IMR-90 (cell line): ENCODE results near the gene MYO1H. TPM values are rescaled to one million over a fixed set of nuclear protein-coding genes. Genes with fewer than 3 reads are reported as not detected.

Source experiments
- ATAC-seq: fragments of 200-7000 bp; cut with Tn5 transposase; 2 replicates; pipeline ENCODE4 v1.9.1; 2020; ENCODE audit warnings: low read depth, mild to moderate bottlenecking, moderate library complexity
- BruUV-seq: library from RNA; stranded (reverse); fragments of 400-500 nt; replicated peaks from 2 replicates; lab custom pipeline; 2021; lab: Mats Ljungman, UMichigan
- CTCF ChIA-PET: fragments of 300-600 bp; formaldehyde crosslinking; extraction: SDS; loops from one replicate; lab custom pipeline; 2021; ENCODE audit warnings: antibody characterized with exemption; lab: Yijun Ruan, JAX
- POLR2A ChIA-PET: fragments of 300-600 bp; sonication (Branson Sonifier 250); formaldehyde crosslinking; loops from one replicate; lab custom pipeline; 2022; ENCODE audit warnings: antibody characterized with exemption; ENCODE audit not compliant: unreplicated experiment; lab: Charles Lee
- DNase-seq: peaks from one replicate; pipeline ENCODE4 v3.0.0; 2013
- H2AFZ ChIP-seq: replicated peaks from 2 replicates; pipeline ENCODE3; 2013; ENCODE audit warnings: low read length, mild to moderate bottlenecking; ENCODE audit not compliant: poor library complexity
- H2AK5ac ChIP-seq: 2 replicates; pipeline ENCODE4 v1.6.1; 2013; ENCODE audit warnings: low read depth, low read length, inconsistent platforms
- H2AK9ac ChIP-seq: replicated peaks from 2 replicates; pipeline ENCODE3; 2013; ENCODE audit warnings: mild to moderate bottlenecking, low read depth, low read length, moderate library complexity; ENCODE audit not compliant: poor library complexity
- H2BK120ac ChIP-seq: 2 replicates; pipeline ENCODE4 v1.6.1; 2013; ENCODE audit warnings: low read depth, low read length, inconsistent platforms
- H2BK15ac ChIP-seq: 3 replicates; pipeline ENCODE4 v1.6.1; 2013; ENCODE audit warnings: low read depth, low read length, inconsistent platforms
- H2BK20ac ChIP-seq: 2 replicates; pipeline ENCODE4 v1.6.1; 2013; ENCODE audit warnings: low read depth, mild to moderate bottlenecking, inconsistent platforms, low read length, moderate library complexity
- H2BK5ac ChIP-seq: 2 replicates; pipeline ENCODE4 v1.6.1; 2013; ENCODE audit warnings: mild to moderate bottlenecking, low read depth, low read length, inconsistent platforms; ENCODE audit not compliant: poor library complexity, severe bottlenecking
- H3K14ac ChIP-seq: replicated peaks from 2 replicates; pipeline ENCODE4 v1.6.1; 2013; ENCODE audit warnings: low read depth, low read length, inconsistent platforms
- H3K18ac ChIP-seq: 2 replicates; pipeline ENCODE4 v1.6.1; 2013; ENCODE audit warnings: low read depth, low read length, control low read depth
- H3K23ac ChIP-seq: 2 replicates; pipeline ENCODE4 v1.6.1; 2013; ENCODE audit warnings: low read depth, low read length, inconsistent platforms
- H3K27ac ChIP-seq: 2 replicates; pipeline ENCODE4 v1.5.1; 2013; ENCODE audit warnings: mild to moderate bottlenecking, control low read depth, low read length; ENCODE audit not compliant: insufficient read depth
- H3K27me3 ChIP-seq: 2 replicates; pipeline ENCODE4 v1.6.1; 2013; ENCODE audit warnings: low read length; ENCODE audit not compliant: control insufficient read depth, insufficient read depth
- H3K36me3 ChIP-seq: 2 replicates; pipeline ENCODE4 v1.6.1; 2013; ENCODE audit warnings: low read length, mixed read lengths; ENCODE audit not compliant: control insufficient read depth, insufficient read depth
- H3K4ac ChIP-seq: 2 replicates; pipeline ENCODE4 v1.6.1; 2013; ENCODE audit warnings: low read depth, low read length, inconsistent platforms
- H3K4me1 ChIP-seq: 2 replicates; pipeline ENCODE4 v1.6.1; 2013; ENCODE audit warnings: low read length, mixed read lengths; ENCODE audit not compliant: control insufficient read depth, insufficient read depth
- H3K4me2 ChIP-seq: 2 replicates; pipeline ENCODE4 v1.6.1; 2013; ENCODE audit warnings: low read depth, mild to moderate bottlenecking, control low read depth, low read length, moderate library complexity
- H3K4me3 ChIP-seq: 2 replicates; pipeline ENCODE4 v1.5.1; 2013; ENCODE audit warnings: low read depth, mild to moderate bottlenecking, control low read depth, low read length, moderate library complexity; ENCODE audit not compliant: insufficient read depth
- H3K56ac ChIP-seq: 2 replicates; pipeline ENCODE4 v1.6.1; 2013; ENCODE audit warnings: low read length, inconsistent platforms; ENCODE audit not compliant: insufficient read depth; ENCODE audit errors: extremely low read depth
- H3K79me1 ChIP-seq, 2 experiments: 2 replicates each; pipeline ENCODE4 v1.6.1; 2013; ENCODE audit warnings: low read length in 2 of 2, inconsistent platforms in 1 of 2, low read depth in 1 of 2
- H3K9ac ChIP-seq: 2 replicates; pipeline ENCODE4 v1.6.1; 2013; ENCODE audit warnings: low read depth, low read length, control low read depth
- H3K9me1 ChIP-seq: 2 replicates; pipeline ENCODE4 v1.6.1; 2013; ENCODE audit warnings: low read length, inconsistent platforms; ENCODE audit not compliant: insufficient read depth
- H3K9me3 ChIP-seq: 2 replicates; pipeline ENCODE4 v1.6.1; 2013; ENCODE audit warnings: low read length; ENCODE audit not compliant: control insufficient read depth, insufficient read depth
- H4K20me1 ChIP-seq: 2 replicates; pipeline ENCODE4 v1.6.1; 2013; ENCODE audit warnings: low read length, inconsistent platforms; ENCODE audit not compliant: insufficient read depth
- H4K5ac ChIP-seq: 2 replicates; pipeline ENCODE4 v1.6.1; 2013; ENCODE audit warnings: mild to moderate bottlenecking, low read depth, low read length, control low read depth
- H4K8ac ChIP-seq, 2 experiments: 2 replicates each; pipeline ENCODE4 v1.6.1; 2013; ENCODE audit warnings: low read depth in 2 of 2, low read length in 2 of 2, control low read depth in 1 of 2, inconsistent platforms in 1 of 2
- H4K91ac ChIP-seq: 2 replicates; pipeline ENCODE4 v1.6.1; 2013; ENCODE audit warnings: low read depth, low read length, inconsistent platforms; ENCODE audit not compliant: insufficient read depth
- RCOR1 ChIP-seq: IDR thresholded peaks from 2 replicates; pipeline ENCODE4 v1.6.1; 2012; ENCODE audit warnings: mild to moderate bottlenecking, low read length, improper control_type of control experiment; ENCODE audit not compliant: insufficient replicate concordance
- WGBS, 2 experiments: methylation state at CpG; one replicate each; pipeline versions ENCODE4 v1.1.5 to v1.1.7; 2013; ENCODE audit warnings: missing lambda C conversion rate in 2 of 2; ENCODE audit not compliant: insufficient read length in 1 of 2; ENCODE audit errors: extremely low coverage in 2 of 2; 5-methylcytosine and 5-hydroxymethylcytosine counted together
- dilution Hi-C: fragments of 300-500 bp; cut with HindIII; formaldehyde crosslinking; loops from one replicate; pipeline ENCODE4 v1.14.3; 2018; ENCODE audit warnings: low sequenced_read_pairs; ENCODE audit not compliant: unreplicated experiment
- in situ Hi-C: fragments of 300-500 bp; cut with MboI; formaldehyde crosslinking; loops from 3 replicates; pipeline ENCODE4 v1.14.3; 2019; ENCODE audit warnings: low sequenced_read_pairs, inconsistent platforms, mixed read lengths
- intact Hi-C: fragments of 100-400 bp; cut with micrococcal nuclease; formaldehyde crosslinking; loops from 2 replicates; pipeline ENCODE4 v1.10.0; 2022
- polyA plus RNA-seq, 3 experiments: library from polyadenylated mRNA; depleted of rRNA; stranded (reverse); fragments of >200 nt; gene quantifications; 2 replicates each; pipeline ENCODE4 v1.2.3, GENCODE V29; 2012; ENCODE audit warnings: low replicate concordance in 1 of 3
- total RNA-seq: library from RNA; depleted of rRNA; stranded (reverse); fragments of >200 nt; gene quantifications from 2 replicates; pipeline ENCODE4 v1.2.3, GENCODE V29; 2012
- TF ChIP-seq, protein P1 (sequence below): fragments of 150-350 bp; IDR thresholded peaks from 2 replicates; pipeline ENCODE4 v1.6.1; 2016; ENCODE audit warnings: low read depth, mild to moderate bottlenecking, low read length, moderate library complexity, borderline replicate concordance

The MYO1H gene
- total and polyA plus RNA-seq, 2 of the 4 experiments (the other 2 are of a cell fraction) = not detected

DNA sequence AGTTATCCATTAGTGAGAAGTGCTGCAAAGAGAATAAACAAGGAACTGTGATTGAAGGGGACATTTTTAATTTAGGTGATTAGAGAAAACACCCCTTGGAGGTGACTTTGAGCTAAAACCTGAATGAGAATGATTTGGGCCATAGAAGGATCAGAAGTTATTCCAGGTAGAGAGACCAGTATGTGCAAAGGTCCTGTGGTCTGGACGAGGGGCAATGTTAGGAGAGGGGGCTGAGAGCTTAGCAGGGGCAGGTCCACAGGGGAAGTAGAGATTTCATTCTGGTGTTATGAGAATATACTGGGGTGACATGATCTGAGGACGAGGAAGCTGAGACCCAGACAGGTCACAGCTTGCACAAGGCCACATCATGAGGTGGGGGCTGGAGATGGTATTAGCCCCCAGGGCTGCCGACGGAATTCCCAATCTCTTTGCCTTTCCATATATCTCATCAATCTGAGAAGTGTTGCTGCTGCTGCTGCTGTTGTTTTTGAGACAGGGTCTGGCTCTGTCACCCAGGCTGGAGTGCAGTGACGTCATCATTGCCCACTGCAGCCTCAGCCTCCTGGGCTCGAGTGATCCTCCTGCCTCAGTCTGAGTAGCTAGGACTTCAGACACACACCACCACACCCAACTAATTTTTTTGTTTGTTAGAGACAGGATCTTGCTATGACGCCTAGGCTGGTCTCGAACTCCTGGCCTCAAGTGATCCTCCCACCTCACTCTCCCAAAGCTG, 73.8 kb downstream of the MYO1H start:
- H3K4me2 ChIP-seq = no peak overlapping the region
- peak overlapping the region; percentile 5 for H2AFZ ChIP-seq
- peak; percentile 20 for DNase-seq
- H3K14ac ChIP-seq = no peak overlapping the region
- H3K4me3 ChIP-seq = no peak overlapping the region
- no TSS peak for BruUV-seq
- intact Hi-C loops (no loop called here), dilution Hi-C loops (no loop called here), in situ Hi-C loops (loop anchor here (10.0 kb wide), 1 partner anchor 353 kb away; no protein-coding TSS in a partner anchor)
- no peaks in the 10 kb centered on the region; the same call in none of the 2 replicates for H3K4me1 ChIP-seq
- H2AK5ac ChIP-seq = no peak overlapping the region
- TF ChIP-seq RCOR1 = no peak
- TF ChIP-seq, protein P1, sequence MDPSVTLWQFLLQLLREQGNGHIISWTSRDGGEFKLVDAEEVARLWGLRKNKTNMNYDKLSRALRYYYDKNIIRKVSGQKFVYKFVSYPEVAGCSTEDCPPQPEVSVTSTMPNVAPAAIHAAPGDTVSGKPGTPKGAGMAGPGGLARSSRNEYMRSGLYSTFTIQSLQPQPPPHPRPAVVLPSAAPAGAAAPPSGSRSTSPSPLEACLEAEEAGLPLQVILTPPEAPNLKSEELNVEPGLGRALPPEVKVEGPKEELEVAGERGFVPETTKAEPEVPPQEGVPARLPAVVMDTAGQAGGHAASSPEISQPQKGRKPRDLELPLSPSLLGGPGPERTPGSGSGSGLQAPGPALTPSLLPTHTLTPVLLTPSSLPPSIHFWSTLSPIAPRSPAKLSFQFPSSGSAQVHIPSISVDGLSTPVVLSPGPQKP = no peak
- no peak overlapping the region for H2BK120ac ChIP-seq
- H2BK5ac ChIP-seq = no peak overlapping the region
- H3K18ac ChIP-seq = no peak overlapping the region
- H3K36me3 ChIP-seq = no peaks in the 10 kb centered on the region
- H3K4ac ChIP-seq = no peak overlapping the region
- H3K23ac ChIP-seq = no peak overlapping the region
- H2BK15ac ChIP-seq = no peak overlapping the region
- no peaks in the 10 kb centered on the region for H4K20me1 ChIP-seq
- ATAC-seq = no peak; the same call in 1 of the 2 replicates
- peaks cover 17% of the 10 kb centered on the region; the same call in 1 of the 2 replicates for H3K27me3 ChIP-seq
- no peak overlapping the region for H2BK20ac ChIP-seq
- no peak overlapping the region for H2AK9ac ChIP-seq
- H4K91ac ChIP-seq = no peak overlapping the region
- no peak overlapping the region for H3K27ac ChIP-seq
- no CpG with 5 or more reads among the region's 8 CpGs for WGBS, 2 experiments
- CTCF ChIA-PET = no interaction called here
- H3K9ac ChIP-seq = no peak overlapping the region
- no peak overlapping the region for H4K5ac ChIP-seq
- no peaks in the 10 kb centered on the region for H3K79me1 ChIP-seq
- H3K9me1 ChIP-seq = 0 out of 2 replicates have a peak, but pooled peaks cover 2% of the 10 kb centered on the region
- POLR2A ChIA-PET = no interaction called here
- no peaks in the 10 kb centered on the region for H3K9me3 ChIP-seq
- no peak overlapping the region for H4K8ac ChIP-seq
- H3K56ac ChIP-seq = no peak overlapping the region
